Body of pancreas (tissue), 4 donors: ENCODE results near the gene C12orf75.

ENCODE experiments used
- CTCF ChIP-seq, 7 experiments: fragments of 450-650 bp in 4 of 7; fragments of 200-600 bp in 3 of 7; sonication (generic) in 3 of 7; IDR thresholded peaks; one replicate each; pipeline ENCODE4 v1.5.1; 2016 to 2019; ENCODE audit warnings: antibody characterized with exemption in 7 of 7
- POLR2A ChIP-seq, 3 donors: fragments of 450-650 bp; IDR thresholded peaks; one replicate each; pipeline ENCODE4 v1.6.1; 2016; ENCODE audit warnings: antibody characterized with exemption in 3 of 3, mild to moderate bottlenecking in 2 of 3

- TF ChIP-seq CTCF (IDR thresholded peaks at IDR 0.05) (no peak), POLR2A (IDR thresholded peaks at IDR 0.05) (no peak)
These were observed 5.4 kb downstream of the C12orf75 start for GRCh38 chr12:105335856-105336255.
